HG02884 (cell line): Measurements from ENCODE around the gene CHCHD3.
"Not testable (repeated sequence)": the region's sequence is repeated elsewhere in the genome, so short reads cannot be mapped to it uniquely, and the experiment has no call there.

Experiments used
- ATAC-seq: cut with Tn5 transposase; IDR thresholded peaks from one replicate; pipeline ENCODE4 v1.9.1; 2021; ENCODE audit warnings: mild to moderate bottlenecking, moderate library complexity; ENCODE audit not compliant: unreplicated experiment

The CHCHD3 gene

DNA sequence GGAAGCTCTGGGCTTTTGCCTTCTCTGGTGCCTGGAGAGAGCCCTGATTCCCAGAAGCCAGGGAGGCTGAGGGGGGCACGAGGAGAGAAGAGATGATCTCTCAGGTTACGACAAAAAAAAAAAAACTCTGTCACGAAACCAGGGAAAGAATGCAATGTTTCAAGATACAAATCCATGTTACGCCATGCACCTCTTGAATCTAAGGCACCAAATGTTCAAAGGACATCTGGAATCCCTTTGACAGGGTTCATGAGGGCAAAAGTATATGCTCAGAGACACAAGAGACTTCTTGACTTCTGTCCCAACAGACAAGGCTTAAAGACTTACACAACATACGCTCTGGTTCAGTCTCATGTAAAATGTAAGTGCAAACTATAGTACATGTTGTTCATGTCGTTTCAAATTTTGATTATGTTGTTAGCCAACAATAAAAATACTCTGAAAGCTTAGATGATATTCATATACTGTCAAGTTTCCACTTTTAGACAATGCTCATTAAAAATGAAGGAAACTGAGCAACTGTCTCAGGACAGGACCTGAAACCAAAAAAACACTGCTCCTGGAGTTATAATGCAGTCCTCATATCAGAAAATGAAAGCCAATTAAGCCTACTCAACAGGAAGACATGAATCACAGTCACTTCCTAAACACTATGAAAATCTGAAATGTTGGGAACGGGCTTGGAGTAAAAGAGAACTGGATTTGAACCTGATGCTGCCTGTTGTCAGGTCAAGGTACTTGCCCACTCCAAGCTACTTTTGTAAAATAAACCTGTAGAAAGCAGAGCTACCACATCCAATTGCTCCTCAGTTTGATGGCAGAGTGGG is 72.3 kb downstream of the CHCHD3 start:
- ATAC-seq = no peak

DNA sequence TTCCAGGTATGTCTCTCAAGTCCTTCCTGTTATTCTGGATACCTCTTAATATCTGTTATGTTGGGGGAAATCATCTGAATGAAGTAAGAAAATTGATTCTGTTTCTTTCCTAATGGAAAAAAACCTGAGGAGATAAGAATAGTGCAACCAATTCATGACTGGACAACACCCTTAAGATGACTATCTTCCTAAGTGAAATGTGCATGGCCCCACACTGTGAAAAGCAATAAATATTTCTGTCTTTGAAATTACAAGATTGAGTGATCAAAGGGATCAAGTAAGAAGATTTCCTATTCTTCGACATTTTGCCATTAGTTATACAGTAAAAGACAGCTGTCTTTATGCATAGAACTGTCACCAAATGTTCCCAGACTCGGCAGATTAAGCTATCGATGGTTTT is 73.9 kb downstream of the CHCHD3 start:
- ATAC-seq = no peak

DNA sequence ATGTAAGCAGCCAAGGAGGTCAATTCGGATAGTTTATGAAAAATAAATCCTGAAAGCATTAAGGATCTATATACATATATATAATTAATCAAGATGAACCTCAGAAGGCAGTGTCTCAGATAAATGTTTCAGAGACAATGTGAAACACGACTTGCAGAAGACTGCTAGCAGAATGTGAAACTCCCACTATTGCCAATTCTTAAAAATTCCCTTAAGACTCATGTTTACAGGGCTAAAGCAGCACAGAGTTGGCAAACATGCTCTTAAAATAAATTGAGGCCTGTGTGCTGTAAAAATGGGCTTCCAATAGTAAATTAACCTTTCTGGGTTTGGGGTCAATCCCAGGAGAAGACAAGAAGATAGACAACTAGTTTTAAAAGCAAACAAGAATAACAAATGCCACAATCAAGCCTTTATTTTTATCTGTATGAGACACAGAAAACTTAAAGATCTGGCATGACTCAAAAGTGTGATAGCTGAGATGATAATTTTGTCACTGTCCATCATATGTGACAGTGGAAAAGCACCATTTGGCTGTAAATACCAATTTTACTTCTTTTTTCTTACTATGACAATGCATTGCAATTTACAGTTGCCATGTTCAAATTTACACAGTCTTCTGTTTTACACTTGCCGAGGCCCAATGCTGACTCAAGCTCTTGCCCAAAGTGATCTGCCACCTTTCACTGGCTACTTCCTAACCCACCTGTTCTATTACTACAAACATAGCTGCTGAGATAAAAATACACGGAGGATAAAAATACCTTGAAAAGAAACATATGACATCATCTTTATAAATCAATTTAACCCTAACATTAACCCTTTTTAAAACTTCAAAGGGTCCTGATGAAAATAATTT is 78.6 kb downstream of the CHCHD3 start:
- no peak for ATAC-seq

DNA sequence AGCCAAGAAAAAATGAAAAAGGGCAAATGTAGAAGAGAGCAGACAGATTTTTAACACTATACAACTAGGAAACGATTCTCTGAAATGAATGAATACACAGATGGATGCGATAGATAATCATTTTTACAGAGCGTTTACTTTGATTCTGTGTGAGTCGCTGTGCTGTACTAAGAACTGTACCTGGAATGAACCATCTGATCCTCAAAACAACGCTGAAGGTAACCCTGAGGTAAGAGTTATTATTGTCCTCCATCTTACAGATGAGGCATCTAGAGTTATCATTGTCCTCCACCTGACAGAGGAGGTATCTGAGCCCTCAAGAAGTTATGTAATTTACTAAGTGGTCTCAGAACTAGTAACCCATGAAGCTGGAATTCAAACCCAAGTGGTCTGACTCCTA is 80.2 kb downstream of the CHCHD3 start:
- no peak for ATAC-seq

DNA sequence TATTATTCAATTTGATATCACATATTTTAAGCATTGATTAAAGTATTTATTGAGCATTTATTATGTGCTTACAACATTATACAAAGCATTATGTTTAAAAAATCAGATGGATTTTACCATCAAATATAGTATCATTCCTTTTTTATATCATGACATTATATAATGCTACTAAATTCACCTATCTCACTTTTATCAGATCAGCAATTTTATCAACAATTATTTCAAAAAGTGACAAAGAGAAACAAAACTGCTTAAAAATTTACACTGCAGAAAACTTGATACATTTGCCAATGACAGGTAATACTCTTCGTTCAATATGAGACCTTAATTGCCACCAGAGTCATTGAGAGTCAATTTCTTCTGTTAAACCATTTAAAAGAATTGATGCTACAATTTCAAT is 82.0 kb downstream of the CHCHD3 start:
- ATAC-seq = no peak

DNA sequence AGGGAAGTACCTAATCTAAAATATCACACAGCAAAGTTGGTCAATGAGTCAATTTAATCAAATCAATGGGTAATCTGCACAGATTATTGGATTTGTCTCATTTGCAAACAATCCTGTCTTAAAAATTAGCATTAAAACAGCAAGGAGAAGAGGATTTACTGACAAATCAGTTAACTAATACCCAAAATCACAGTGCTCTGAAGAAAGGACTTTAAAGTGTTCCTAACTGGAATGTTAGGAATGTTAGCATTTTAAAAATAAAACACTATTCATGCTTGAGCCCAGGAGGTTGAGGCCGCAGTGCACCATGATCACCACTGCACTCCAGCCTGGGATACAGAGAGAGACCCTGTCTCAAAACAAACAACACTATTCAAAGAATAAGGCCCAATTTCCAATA is 83.1 kb downstream of the CHCHD3 start:
- no peak for ATAC-seq

DNA sequence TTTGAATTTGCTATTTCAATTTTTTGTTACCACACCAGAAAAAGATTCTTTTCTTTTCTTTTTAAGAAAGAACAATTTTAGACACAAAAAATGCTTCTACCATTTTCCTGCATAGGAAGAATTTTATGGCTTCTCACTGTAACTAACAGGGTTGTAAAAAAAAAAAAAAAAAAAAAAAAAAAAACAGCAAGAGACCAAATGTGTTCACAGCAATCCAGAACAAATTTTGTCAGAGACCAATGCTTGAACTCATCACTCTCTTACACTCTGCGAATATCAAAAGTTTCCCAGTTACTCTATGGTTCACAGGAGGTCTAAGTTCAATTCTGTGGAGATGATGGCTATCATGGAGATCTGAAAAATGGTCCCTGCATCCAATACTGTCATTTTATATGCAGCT is 84.4 kb downstream of the CHCHD3 start:
- ATAC-seq = no peak

DNA sequence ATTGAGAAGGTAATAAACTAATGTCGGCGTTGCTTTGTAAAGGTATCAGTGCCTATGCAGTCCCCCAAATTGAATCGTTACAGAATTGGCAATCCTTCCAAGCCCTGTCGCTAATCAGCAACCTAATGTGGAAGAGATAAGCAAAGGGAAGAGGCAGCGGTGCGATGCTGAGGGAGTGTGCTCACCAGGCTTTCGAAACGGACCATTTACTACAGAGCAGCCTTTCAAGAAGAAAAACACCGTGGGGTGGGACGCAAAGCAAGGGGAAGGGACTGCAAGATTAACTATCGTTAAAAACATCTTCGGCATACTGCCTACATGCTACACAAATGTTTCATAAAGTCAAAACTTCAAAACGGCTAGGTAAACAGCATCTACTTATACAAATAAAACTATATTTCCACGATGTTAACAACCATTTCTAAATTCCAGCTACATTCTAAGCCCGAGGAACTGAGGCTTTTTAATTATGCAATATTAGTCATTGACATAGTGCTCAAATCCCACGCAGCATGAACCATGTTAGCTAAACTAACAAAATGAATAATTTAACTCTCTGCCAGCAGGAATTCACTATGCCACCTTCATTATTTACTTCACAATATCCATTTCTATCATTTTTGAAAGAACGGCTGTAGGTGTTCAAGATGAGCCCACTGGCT is 85.2 kb downstream of the CHCHD3 start:
- ATAC-seq = no peak

DNA sequence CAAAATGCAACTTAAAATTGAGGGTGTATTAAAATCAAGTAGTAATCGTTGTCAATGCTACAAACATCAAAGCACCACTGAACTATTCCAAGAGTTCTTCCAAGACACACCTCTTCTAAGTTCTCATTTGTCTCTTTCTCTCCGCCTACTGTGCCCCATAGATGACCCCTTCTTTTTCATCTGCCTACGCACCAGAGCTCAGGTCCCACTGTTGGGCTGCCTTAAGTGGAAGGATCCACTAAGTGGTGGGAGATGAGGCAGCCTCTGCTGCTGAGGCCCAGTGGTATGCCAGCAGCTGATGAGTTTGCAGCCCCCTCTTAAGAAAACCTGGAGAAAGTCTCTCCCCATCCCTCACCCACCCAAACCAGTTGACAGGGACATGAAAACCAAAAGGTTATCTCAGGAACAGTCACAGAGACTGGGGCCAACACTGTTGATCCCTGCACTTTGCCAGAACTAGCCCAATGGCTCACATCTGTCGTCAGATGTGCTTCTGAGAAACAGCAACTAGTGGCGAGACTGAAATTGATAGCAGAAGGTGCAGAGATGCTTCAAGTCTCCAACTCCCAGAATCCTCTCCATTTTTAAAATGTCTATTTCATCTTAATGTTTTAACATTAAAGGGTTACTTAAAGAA is 88.4 kb downstream of the CHCHD3 start:
- ATAC-seq = no peak

DNA sequence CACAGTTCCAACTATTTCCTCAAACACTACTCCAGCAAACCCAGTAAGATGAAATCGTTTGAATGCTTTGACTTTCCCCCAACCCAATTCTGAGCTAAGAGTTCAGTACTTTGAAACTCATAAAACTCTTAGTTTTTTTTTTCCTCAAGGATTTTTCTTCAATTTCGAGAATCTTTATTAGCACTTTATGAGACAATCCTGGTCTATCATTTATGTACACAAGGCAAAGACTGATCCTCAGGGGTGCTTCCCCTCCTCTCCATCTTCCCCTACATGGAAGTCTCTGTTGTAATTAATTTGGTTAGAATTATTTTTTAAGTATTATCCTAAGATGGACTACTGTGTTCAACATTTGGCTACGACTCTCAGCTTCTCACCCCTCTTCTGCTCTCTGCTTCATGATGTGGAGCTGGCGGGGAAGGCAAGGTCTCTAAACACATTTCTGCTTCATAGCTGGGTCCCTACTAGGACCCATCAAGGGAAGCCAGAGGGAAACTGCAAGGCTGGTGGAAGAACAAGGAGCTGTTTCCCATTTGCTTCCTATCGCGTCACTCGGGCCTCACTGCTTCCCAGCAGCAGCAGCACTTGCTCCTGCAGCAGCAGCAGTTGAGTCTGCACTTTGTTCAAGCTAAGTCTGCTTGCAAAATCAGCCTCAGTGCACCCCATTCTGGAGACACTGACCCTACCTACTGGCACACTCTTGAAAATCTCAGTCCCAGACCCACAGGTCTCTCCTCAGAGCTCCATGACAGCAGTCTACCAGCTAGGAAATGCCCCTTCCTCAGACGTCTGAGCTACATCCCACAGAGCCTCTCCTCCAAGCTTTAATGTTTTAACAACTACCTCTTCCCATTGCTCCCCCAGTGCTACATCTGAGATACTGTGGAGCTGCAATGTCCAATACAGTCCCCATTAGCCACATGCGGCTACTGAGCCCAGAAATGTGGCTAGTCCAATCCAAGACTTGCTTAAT is 90.0 kb downstream of the CHCHD3 start:
- no peak for ATAC-seq

DNA sequence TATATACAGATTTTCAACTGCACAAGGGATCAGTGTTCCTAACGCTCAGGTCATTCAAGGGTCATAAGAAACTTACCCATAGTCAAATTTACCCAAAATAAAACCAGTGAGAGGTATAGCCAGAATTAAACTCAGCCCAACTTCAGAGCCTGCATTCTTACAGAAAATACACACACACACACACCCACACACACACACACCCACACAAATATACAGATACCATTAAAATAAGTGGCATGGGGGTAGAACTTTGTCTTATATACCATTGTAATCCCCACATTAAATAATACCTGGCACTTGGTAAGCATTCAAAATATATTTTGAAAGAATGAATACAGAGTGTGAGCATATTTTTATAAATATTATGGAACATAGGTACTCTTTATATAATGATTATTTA is 93.8 kb downstream of the CHCHD3 start:
- no peak for ATAC-seq

DNA sequence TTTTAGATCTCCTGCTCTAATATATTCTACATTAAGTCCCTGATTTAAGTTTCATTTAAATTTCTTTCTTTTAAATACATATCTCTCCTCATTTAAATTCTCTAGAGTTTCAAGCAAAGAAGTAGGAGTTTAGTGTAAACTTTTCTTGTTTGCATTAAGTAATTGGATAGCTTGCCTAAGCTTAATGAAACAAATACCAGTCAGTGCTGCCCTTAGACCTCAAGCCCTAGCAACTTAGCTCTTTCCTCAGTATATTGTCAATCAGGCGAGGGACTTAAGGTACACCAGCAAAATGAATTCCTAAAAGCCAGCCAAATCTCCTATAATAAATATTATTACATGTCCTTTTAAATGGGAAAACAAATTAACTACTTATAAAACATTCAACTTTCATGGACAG is 101.5 kb downstream of the CHCHD3 start:
- ATAC-seq = no peak

DNA sequence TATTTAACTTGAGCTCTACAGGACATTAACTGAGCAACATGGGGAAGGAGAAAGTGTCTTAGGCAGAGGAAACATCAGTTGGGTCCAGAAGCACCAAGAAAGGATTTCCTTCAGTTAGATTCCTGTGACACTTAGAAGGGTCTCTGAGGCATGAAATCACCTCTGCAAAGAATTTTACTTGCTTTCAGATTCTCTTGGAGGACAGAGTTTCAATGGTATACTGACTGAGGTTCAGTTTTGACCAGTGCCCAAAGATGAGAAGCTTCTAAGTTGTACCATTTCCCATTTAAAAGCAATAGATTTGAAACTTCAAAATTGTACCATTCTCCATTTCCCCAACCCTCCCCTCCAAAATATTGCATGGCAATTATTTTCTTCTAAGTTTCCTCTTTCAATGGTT is 102.4 kb downstream of the CHCHD3 start:
- ATAC-seq = no peak

DNA sequence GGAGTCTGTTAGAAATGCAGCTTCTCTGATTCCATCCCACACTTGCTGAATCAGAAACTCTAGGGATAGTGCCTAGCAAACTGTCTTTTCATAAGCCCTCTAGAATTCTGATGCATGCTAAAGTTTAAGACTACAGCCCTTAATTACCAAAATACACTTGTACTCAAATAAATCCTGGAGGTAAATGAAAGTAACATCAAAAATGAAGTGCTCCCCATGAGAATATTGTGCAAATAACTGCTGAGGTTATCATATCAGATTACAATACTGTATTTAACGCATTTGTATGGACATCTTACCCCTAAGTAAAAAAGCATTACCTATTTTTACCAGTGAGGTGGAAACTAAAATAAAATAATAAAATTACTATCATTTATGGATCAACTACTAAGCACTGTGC is 104.7 kb downstream of the CHCHD3 start:
- no peak for ATAC-seq

DNA sequence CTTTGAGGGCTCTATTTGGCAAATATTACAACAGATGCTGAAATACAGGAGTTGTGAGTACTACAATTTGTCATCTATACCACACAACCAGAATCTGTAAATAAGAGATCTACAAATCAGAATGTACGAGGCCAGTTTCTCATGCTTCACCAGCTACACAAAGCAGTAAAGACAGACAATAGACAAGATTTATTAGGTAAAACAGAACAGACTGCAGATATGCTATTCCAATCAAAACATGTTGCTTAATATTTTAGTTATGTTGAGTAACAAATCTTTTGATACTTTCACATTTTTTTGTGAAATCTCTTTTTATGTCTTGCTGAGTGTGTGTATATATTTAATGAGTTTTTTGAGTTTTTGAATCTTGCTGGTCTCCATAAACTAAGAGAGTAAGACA is 109.1 kb downstream of the CHCHD3 start:
- no peak for ATAC-seq

DNA sequence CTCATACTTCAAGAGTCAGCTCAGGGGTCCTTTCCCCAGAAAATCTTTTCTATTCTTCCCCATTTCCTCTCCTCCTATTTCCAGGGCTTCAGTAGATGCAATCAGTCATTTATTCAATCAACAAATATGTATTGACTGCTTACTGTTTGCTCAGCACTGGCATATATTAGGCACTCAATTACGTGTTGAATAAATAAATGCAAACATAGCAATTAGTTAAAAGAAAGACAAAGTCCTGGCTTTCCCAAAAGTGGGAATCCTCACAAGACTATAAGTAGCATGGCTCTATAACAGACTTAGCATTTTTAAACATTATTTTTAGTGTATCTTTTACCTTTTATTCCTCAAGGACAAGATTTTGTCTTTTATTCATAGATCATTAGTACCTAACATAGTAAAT is 111.6 kb downstream of the CHCHD3 start:
- ATAC-seq = no peak

DNA sequence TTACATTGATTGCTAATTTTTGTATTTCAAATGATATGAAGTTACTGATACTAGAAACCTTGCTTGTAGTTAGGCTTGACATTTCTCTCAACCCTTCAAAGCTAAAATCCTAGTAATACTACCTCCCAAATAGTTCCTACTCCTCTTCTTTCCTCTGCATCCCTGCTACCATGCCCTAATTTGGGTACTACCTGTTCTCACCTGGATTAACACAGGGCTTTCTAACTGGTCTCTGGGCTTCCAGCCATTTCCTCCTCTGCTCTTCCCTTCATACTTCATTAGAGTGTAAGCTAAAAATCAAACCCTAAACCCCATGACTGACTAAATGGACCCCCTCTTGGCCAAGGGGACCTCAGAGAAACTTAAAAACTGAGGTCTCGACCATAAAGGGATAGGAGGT is 112.4 kb downstream of the CHCHD3 start:
- ATAC-seq = no peak

DNA sequence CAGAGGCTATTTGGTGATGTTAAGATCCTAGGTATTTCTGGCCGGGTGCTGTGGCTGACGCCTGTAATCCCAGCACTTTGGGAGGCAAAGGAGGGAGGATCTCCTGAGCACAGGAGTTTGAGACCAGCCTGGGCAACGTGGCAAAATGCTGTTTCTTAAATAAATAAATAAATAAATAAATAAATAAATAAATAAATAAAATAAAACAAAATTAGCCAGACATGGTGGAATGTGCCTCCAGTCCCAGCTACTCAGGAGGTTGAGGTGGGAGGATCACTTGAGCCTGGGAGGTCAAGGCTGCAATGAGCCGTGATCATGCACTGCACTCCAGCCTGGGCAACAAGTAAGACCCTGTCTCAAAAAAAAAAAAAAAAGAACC is 114.4 kb downstream of the CHCHD3 start:
- ATAC-seq = not testable (repeated sequence)

DNA sequence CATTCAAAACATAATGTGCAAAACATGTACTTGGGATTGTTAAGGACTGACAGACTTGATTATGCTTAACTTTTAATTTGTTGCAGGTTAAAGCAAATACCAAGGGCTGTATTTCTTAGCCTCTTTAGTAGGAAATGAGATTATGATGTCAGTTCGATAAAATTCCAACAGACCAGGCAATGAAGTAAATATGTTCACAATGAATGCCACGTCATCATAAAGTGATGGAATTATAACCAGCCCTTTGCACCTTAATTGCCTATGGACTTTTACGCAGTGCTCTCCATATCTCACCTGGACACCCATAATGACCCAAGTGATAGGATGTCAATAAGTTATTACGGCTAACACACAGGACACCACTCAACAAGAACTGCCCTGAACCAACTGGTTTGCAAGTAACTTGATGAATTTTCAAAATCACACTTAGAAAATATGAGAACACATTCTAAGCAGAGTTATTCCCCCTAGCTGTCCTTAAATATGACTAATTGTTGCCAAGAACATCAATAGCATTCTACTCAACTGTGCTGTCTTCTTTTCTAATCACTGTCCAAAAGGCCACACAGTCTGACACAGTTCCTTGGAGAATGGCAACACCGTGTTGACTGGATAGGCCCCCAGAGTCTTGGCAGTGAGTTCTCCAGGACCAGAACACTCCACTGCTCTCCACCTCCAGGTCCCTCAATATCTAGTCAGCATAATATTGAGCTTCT is 115.0 kb downstream of the CHCHD3 start:
- ATAC-seq = no peak
